ENCODE measurements around the gene FPR2.

GRCh38 chr19:51781999-51782398 is 21.0 kb downstream of the FPR2 start:
- no peak for TF ChIP-seq EZH2 (IDR thresholded peaks at IDR 0.05; ENCODE audit: borderline replicate concordance, insufficient read depth, low read depth, low read length, poor library complexity, severe bottlenecking)
- no peak for TF ChIP-seq CTCF (IDR thresholded peaks at IDR 0.05)
